HG03457 (cell line): Measurements from ENCODE around the gene MOSPD3.
"Not testable (repeated sequence)": the region's sequence is repeated elsewhere in the genome, so short reads cannot be mapped to it uniquely, and the experiment has no call there.

Experiments used
- ATAC-seq: cut with Tn5 transposase; IDR thresholded peaks from one replicate; pipeline ENCODE4 v1.9.1; 2021; ENCODE audit warnings: moderate number of reproducible peaks; ENCODE audit not compliant: unreplicated experiment

Gene MOSPD3, protein sequence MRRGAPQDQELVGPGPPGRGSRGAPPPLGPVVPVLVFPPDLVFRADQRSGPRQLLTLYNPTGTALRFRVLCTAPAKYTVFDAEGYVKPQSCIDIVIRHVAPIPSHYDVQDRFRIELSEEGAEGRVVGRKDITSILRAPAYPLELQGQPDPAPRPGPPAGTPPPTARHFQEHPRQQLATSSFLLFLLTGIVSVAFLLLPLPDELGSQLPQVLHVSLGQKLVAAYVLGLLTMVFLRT

GRCh38 chr7:100611983-100612729 lies at the start of gene MOSPD3:
TSS of gene MOSPD3 (plus strand) at chr7:100612540. CDS start at chr7:100612792, 252 bp downstream.
- peak; percentile 79 for ATAC-seq

DNA sequence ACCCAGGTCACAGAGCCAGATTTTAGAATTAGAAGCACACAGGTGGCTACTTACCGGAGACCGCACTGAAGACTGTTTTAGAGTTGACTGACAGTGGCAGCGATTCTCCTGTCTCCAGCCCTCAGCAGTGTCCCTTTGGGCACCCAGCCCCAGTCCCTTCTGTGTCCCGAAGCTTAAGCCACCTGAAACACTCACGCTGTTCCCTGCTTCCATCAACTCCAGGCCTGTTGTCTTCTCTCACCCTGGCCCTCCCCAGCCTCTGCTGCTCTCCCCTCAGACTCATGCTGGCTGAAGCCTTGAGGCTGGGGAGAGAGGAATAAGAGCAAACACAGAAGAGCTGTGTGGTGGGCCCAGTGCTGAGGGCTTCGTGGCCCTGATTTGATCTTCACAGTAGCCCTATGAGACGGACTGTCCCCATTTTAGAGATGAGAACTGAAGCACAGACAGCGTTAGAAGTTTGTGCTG lies 49.2 kb upstream of the MOSPD3 start:
- no peak for ATAC-seq

DNA sequence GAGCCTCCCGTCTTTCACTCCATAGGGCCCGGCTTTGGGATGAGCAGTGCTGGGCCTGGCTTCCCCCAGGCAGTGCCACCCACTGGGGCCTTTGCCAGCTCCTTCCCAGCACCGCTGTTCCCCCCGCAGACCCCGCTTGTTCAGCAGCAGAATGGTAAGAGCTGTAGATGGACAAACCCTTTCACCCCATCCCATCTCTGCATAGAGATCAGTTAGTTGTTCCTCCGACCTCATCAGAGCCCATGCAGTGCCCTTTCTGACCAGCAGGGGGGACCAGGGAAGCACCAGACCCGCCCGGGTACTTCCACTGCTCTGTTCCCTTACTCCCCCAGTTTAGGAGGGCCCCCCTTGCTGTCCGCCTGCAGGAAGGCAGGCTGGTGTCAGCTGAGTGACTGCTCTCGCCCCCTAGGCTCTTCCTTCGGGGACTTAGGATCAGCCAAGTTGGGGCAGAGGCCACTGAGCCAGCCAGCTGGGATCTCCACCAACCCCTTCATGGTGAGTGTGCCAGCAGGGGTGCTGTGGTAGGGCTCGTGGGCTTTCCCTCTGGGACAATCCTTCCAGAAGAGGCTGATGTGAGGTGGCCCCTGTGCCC lies 48.4 kb upstream of the MOSPD3 start:
- no peak for ATAC-seq

DNA sequence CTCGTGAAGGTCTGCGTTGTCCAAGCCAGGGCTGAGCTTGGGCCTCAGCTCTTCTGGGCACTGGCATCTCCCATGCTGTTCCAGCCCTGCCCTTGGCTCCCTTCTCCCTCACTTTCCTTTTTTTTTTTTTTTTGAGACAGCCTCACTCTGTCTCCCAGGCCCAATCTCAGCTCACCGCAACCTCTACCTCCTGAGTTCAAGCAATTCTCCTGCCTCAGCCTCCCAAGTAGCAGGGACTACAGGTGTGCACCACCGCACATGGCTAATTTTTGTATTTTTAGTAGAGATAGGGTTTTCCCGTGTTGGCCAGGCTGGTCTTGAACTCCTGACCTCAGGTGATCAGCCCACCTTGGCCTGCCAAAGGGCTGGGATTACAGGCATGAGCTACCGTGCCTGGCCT lies 47.9 kb upstream of the MOSPD3 start:
- not testable (repeated sequence) for ATAC-seq

- no peak for ATAC-seq
These were observed 47.2 kb upstream of the MOSPD3 start for GRCh38 chr7:100565133-100565571.

GRCh38 chr7:100566018-100566531 lies 46.3 kb upstream of the MOSPD3 start:
- ATAC-seq = no peak

DNA sequence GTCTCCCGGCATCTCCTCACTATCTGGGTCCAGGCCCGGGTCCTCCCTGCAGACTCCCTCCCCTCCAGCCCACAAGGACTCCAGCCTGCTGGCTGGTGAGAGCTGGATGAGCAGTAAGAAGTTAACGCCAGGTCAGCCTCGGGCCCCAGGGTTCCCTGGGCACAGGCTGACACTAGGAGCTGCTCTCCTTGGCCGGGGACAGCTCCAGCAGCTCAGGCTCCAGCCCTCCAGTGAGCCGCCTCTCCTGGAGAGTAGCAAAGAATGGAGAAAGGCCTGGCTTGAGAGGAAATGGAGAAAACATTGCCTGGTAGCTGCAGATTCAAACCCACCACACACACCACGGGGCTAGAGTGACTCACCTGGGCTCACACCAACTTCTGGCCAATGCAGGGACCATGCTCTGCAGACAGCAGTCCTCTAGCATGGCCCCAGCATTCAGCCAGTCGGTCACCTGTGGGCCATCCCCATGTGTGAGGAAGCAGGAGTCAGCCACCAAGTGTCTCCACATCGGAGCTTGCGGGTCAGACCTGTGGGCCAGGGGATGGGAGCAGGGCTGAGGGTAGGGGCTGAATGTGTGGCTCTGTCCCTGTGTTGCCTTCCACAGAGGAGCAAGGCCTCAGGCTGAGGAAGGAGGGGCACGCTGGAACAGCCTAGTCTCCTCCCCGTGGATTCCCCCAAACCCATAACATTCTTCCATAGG lies 45.2 kb upstream of the MOSPD3 start:
- no peak for ATAC-seq

DNA sequence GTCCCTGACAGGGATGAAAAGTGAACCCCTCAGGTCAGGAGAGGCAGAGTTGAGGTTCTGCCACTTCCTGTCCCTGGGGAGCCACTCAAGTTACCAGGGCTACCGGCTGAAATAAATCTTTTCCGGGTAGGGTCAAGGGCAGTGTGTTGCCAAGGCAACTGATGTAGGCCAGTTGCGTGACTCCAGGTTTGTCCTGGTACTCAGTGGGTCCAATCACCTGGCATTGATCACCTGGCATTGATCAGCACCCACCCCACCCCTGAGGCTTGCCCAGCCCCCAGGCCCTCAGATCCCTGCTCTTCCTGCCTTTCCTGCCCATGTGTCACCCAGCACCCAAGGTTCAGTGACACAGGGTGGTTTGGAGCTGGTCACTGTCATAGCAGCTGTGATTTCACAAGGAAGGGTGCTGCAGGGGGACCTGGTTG lies 44.6 kb upstream of the MOSPD3 start:
- no peak for ATAC-seq

GRCh38 chr7:100568176-100568895 lies 44.0 kb upstream of the MOSPD3 start:
- no peak for ATAC-seq

- no peak for ATAC-seq
These were observed 43.2 kb upstream of the MOSPD3 start for GRCh38 chr7:100568896-100569844.

DNA sequence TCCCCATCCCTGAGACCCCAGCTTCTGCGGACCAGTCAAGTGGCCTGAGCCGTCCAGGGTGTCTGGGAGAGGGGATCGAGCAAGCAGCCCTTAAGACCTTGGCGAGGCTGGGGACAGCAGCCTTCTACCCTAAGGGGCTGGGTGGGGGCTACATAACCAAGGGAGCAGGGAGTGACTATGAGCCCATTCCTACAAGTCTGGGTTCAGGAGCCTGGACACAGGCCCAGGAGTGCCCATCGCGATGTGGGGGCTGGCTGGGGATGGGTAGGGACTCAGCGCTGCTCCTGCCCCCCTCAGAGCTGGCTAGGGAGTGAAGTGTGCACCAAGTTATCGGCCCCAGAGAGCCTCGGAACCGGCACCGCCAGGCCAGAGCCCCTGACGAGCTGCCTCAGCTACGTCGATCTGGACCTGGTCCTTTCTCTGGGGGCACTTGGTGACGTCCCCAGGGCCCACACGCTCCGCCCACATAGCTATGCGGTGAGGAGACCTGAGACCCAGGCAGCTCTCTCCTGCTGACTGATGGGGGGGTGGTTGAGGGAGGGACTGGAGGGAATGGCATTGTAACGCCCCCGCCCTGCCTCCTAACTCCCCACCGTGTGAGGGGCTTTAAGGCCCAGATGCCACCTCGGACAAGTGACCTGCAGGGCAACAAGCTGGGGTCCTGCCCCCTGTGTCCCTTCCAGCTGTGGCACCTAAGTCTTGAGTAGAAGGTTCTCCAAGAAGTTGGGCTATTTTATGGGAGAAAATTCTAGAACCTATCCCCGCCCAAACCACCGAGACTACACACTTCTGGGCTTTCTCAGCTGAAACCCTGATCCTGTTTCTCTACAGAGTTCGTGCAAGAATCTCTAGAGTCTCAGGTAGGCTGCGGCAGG lies 41.1 kb upstream of the MOSPD3 start:
- ATAC-seq = no peak

- ATAC-seq = no peak
These were observed 40.6 kb upstream of the MOSPD3 start for GRCh38 chr7:100571829-100572116.

GRCh38 chr7:100572281-100572948 lies 39.9 kb upstream of the MOSPD3 start:
- no peak for ATAC-seq

DNA sequence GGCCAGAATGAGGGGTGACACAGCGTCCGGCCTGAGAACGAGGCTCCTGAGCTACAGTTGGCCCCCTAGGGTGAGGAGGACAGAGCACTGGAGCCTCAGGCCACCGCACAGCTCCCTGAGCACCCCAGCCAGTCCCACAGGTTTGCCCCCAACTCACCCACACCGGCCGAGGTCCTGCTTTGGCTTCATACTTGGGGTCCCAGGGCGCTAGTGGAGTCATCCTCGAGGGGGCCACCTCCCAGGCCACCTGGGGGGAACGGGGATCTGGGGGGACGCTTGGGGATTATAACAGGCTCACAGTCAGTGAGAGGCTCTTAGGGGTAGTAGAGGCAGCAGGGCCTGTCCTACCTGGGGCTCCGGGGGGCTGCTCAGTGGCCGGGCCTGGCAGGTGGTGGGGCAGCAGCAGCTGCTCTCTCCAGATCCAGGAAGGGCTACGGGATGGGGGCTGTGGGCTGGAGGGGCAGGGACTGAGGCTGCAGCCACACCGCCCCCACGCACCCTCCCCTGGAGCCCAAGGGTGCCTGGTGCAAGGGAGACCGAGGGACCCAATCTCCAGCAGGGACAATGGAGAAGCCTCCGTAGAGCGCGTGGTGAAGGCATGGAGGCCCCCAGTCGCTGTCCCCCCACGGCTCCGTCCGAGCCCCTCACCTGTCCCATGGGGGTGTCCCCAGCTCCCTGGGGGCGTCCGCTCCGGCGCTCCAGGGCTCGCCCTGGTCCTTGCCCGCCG lies 39.2 kb upstream of the MOSPD3 start:
- ATAC-seq = no peak

DNA sequence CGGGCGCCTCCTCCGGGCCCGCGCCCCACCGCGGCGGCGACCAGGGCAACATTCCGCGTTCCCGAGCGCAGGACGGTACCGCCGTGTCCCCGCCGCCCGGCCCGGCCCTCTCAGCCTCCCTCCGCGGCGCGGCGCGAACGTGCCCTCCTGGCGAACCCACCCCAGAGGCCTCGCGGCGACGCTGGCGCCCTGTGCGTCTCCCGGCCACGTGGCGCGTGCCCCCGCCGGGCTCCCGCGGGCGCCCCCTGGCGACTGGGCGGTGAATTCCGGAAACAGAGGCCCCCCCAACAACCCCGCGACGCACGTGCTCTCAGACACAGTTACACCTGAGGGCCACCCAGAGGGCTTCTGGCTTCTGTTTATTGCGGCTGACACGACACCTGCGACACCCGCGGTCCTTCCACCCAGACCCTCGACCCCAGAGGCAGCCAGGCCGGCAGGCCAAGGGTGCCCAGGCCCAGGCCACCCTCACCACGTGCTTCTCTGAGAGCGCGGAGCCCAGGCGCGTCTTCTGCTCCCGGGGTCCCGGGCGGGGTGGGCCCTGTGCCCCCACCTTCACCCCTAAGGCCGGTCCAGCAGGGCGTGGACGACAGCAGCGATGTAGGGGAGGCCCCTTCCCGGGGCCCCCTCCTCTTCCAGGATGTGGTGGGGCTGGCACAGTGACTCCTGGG lies 38.5 kb upstream of the MOSPD3 start, which contains the start of gene SAP25:
TSS of gene SAP25 (minus strand) at position 210 of the 671 bp plus-strand sequence. CDS start at position 52, 158 bp downstream.
- ATAC-seq = no peak

GRCh38 chr7:100574362-100575205 lies 37.8 kb upstream of the MOSPD3 start:
- ATAC-seq = no peak
